Nucleus accumbens (tissue), 56 donors: ENCODE results near the gene TULP1.
"Not testable (repeated sequence)": the region's sequence is repeated elsewhere in the genome, so short reads cannot be mapped to it uniquely, and the experiment has no call there.

Source experiments
- DNase-seq, 56 donors: peaks; one replicate each; lab custom pipeline; 2025; lab: John Stamatoyannopoulos, UW

Gene TULP1

GRCh38 chr6:35522660-35523658 lies 10.3 kb upstream of the TULP1 start:
- peak in 41 of 56 donors; percentile 2 to 60 (median 27) for DNase-seq

GRCh38 chr6:35522151-35522550 lies 9.5 kb upstream of the TULP1 start:
- DNase-seq = no peak

- no peak for DNase-seq
Observed at GRCh38 chr6:35521235-35521634, 8.5 kb upstream of the TULP1 start.

- DNase-seq = no peak
Observed at GRCh38 chr6:35519313-35520015, 6.8 kb upstream of the TULP1 start.

- no peak for DNase-seq
Observed at GRCh38 chr6:35518566-35519312, 6.0 kb upstream of the TULP1 start.

GRCh38 chr6:35517978-35518377 lies 5.3 kb upstream of the TULP1 start:
- not testable (repeated sequence) for DNase-seq

GRCh38 chr6:35516712-35517111 lies 4.0 kb upstream of the TULP1 start:
- peak in 1 of 56 donors; percentile 3 for DNase-seq

GRCh38 chr6:35515939-35516338 lies 3.2 kb upstream of the TULP1 start:
- DNase-seq = not testable (repeated sequence)

GRCh38 chr6:35514587-35514986 lies 1.9 kb upstream of the TULP1 start:
- DNase-seq = no peak

GRCh38 chr6:35512006-35512405 lies 690 bp downstream of the TULP1 start:
- DNase-seq = no peak

GRCh38 chr6:35511562-35511941 lies 1.1 kb downstream of the TULP1 start:
- no peak for DNase-seq

- no peak for DNase-seq
Observed at GRCh38 chr6:35510916-35511561, 1.7 kb downstream of the TULP1 start.

- no peak for DNase-seq
Observed at GRCh38 chr6:35508542-35508941, 4.2 kb downstream of the TULP1 start.

GRCh38 chr6:35508027-35508426 lies 4.7 kb downstream of the TULP1 start:
- no peak for DNase-seq

GRCh38 chr6:35507221-35507620 lies 5.5 kb downstream of the TULP1 start:
- DNase-seq = no peak

- no peak for DNase-seq
Observed at GRCh38 chr6:35506536-35506935, 6.2 kb downstream of the TULP1 start.

GRCh38 chr6:35505999-35506412 lies 6.7 kb downstream of the TULP1 start:
- no peak for DNase-seq

GRCh38 chr6:35503534-35503933 lies 9.2 kb downstream of the TULP1 start:
- DNase-seq = no peak

- no peak for DNase-seq
Observed at GRCh38 chr6:35501784-35502183, 10.9 kb downstream of the TULP1 start.

- no peak for DNase-seq
Observed at GRCh38 chr6:35500782-35501181, 11.9 kb downstream of the TULP1 start.
